IMR-90 (cell line): ENCODE measurements around the gene SPATA33. TPM values are rescaled to one million over a fixed set of nuclear protein-coding genes. Genes with fewer than 3 reads are reported as not detected.

Experiments
- ATAC-seq: fragments of 200-7000 bp; cut with Tn5 transposase; 2 replicates; pipeline ENCODE4 v1.9.1; 2020; ENCODE audit warnings: low read depth, mild to moderate bottlenecking, moderate library complexity
- BruUV-seq: library from RNA; stranded (reverse); fragments of 400-500 nt; replicated peaks from 2 replicates; lab custom pipeline; 2021; lab: Mats Ljungman, UMichigan
- CTCF ChIA-PET: fragments of 300-600 bp; formaldehyde crosslinking; extraction: SDS; loops from one replicate; lab custom pipeline; 2021; ENCODE audit warnings: antibody characterized with exemption; lab: Yijun Ruan, JAX
- POLR2A ChIA-PET: fragments of 300-600 bp; sonication (Branson Sonifier 250); formaldehyde crosslinking; loops from one replicate; lab custom pipeline; 2022; ENCODE audit warnings: antibody characterized with exemption; ENCODE audit not compliant: unreplicated experiment; lab: Charles Lee
- DNase-seq: peaks from one replicate; pipeline ENCODE4 v3.0.0; 2013
- H2AFZ ChIP-seq: replicated peaks from 2 replicates; pipeline ENCODE3; 2013; ENCODE audit warnings: low read length, mild to moderate bottlenecking; ENCODE audit not compliant: poor library complexity
- H2AK5ac ChIP-seq: 2 replicates; pipeline ENCODE4 v1.6.1; 2013; ENCODE audit warnings: low read depth, low read length, inconsistent platforms
- H2AK9ac ChIP-seq: replicated peaks from 2 replicates; pipeline ENCODE3; 2013; ENCODE audit warnings: mild to moderate bottlenecking, low read depth, low read length, moderate library complexity; ENCODE audit not compliant: poor library complexity
- H2BK120ac ChIP-seq: 2 replicates; pipeline ENCODE4 v1.6.1; 2013; ENCODE audit warnings: low read depth, low read length, inconsistent platforms
- H2BK15ac ChIP-seq: 3 replicates; pipeline ENCODE4 v1.6.1; 2013; ENCODE audit warnings: low read depth, low read length, inconsistent platforms
- H2BK20ac ChIP-seq: 2 replicates; pipeline ENCODE4 v1.6.1; 2013; ENCODE audit warnings: low read depth, mild to moderate bottlenecking, inconsistent platforms, low read length, moderate library complexity
- H2BK5ac ChIP-seq: 2 replicates; pipeline ENCODE4 v1.6.1; 2013; ENCODE audit warnings: mild to moderate bottlenecking, low read depth, low read length, inconsistent platforms; ENCODE audit not compliant: poor library complexity, severe bottlenecking
- H3K14ac ChIP-seq: replicated peaks from 2 replicates; pipeline ENCODE4 v1.6.1; 2013; ENCODE audit warnings: low read depth, low read length, inconsistent platforms
- H3K18ac ChIP-seq: 2 replicates; pipeline ENCODE4 v1.6.1; 2013; ENCODE audit warnings: low read depth, low read length, control low read depth
- H3K23ac ChIP-seq: 2 replicates; pipeline ENCODE4 v1.6.1; 2013; ENCODE audit warnings: low read depth, low read length, inconsistent platforms
- H3K27ac ChIP-seq: 2 replicates; pipeline ENCODE4 v1.5.1; 2013; ENCODE audit warnings: mild to moderate bottlenecking, control low read depth, low read length; ENCODE audit not compliant: insufficient read depth
- H3K27me3 ChIP-seq: 2 replicates; pipeline ENCODE4 v1.6.1; 2013; ENCODE audit warnings: low read length; ENCODE audit not compliant: control insufficient read depth, insufficient read depth
- H3K36me3 ChIP-seq: 2 replicates; pipeline ENCODE4 v1.6.1; 2013; ENCODE audit warnings: low read length, mixed read lengths; ENCODE audit not compliant: control insufficient read depth, insufficient read depth
- H3K4ac ChIP-seq: 2 replicates; pipeline ENCODE4 v1.6.1; 2013; ENCODE audit warnings: low read depth, low read length, inconsistent platforms
- H3K4me1 ChIP-seq: 2 replicates; pipeline ENCODE4 v1.6.1; 2013; ENCODE audit warnings: low read length, mixed read lengths; ENCODE audit not compliant: control insufficient read depth, insufficient read depth
- H3K4me2 ChIP-seq: 2 replicates; pipeline ENCODE4 v1.6.1; 2013; ENCODE audit warnings: low read depth, mild to moderate bottlenecking, control low read depth, low read length, moderate library complexity
- H3K4me3 ChIP-seq: 2 replicates; pipeline ENCODE4 v1.5.1; 2013; ENCODE audit warnings: low read depth, mild to moderate bottlenecking, control low read depth, low read length, moderate library complexity; ENCODE audit not compliant: insufficient read depth
- H3K56ac ChIP-seq: 2 replicates; pipeline ENCODE4 v1.6.1; 2013; ENCODE audit warnings: low read length, inconsistent platforms; ENCODE audit not compliant: insufficient read depth; ENCODE audit errors: extremely low read depth
- H3K79me1 ChIP-seq, 2 experiments: 2 replicates each; pipeline ENCODE4 v1.6.1; 2013; ENCODE audit warnings: low read length in 2 of 2, inconsistent platforms in 1 of 2, low read depth in 1 of 2
- H3K9ac ChIP-seq: 2 replicates; pipeline ENCODE4 v1.6.1; 2013; ENCODE audit warnings: low read depth, low read length, control low read depth
- H3K9me1 ChIP-seq: 2 replicates; pipeline ENCODE4 v1.6.1; 2013; ENCODE audit warnings: low read length, inconsistent platforms; ENCODE audit not compliant: insufficient read depth
- H3K9me3 ChIP-seq: 2 replicates; pipeline ENCODE4 v1.6.1; 2013; ENCODE audit warnings: low read length; ENCODE audit not compliant: control insufficient read depth, insufficient read depth
- H4K20me1 ChIP-seq: 2 replicates; pipeline ENCODE4 v1.6.1; 2013; ENCODE audit warnings: low read length, inconsistent platforms; ENCODE audit not compliant: insufficient read depth
- H4K5ac ChIP-seq: 2 replicates; pipeline ENCODE4 v1.6.1; 2013; ENCODE audit warnings: mild to moderate bottlenecking, low read depth, low read length, control low read depth
- H4K8ac ChIP-seq, 2 experiments: 2 replicates each; pipeline ENCODE4 v1.6.1; 2013; ENCODE audit warnings: low read depth in 2 of 2, low read length in 2 of 2, control low read depth in 1 of 2, inconsistent platforms in 1 of 2
- H4K91ac ChIP-seq: 2 replicates; pipeline ENCODE4 v1.6.1; 2013; ENCODE audit warnings: low read depth, low read length, inconsistent platforms; ENCODE audit not compliant: insufficient read depth
- BHLHE40 ChIP-seq: fragments of 150-350 bp; IDR thresholded peaks from 2 replicates; pipeline ENCODE4 v1.6.1; 2016; ENCODE audit warnings: mild to moderate bottlenecking, low read depth, low read length
- CEBPB ChIP-seq: IDR thresholded peaks from 2 replicates; pipeline ENCODE4 v1.6.1; 2012; ENCODE audit warnings: low read depth, low read length, improper control_type of control experiment
- CHD1 ChIP-seq: IDR thresholded peaks from 2 replicates; pipeline ENCODE4 v1.6.1; 2012; ENCODE audit warnings: low read depth, low read length, improper control_type of control experiment
- CTCF ChIP-seq: conservative IDR thresholded peaks from 2 replicates; pipeline ENCODE4 v1.5.1; 2012; ENCODE audit warnings: mild to moderate bottlenecking, low read depth, low read length, improper control_type of control experiment
- ELK1 ChIP-seq: fragments of 150-350 bp; IDR thresholded peaks from 2 replicates; pipeline ENCODE4 v1.6.1; 2016; ENCODE audit warnings: low read depth, mild to moderate bottlenecking, low read length, moderate library complexity, borderline replicate concordance
- FOS ChIP-seq: fragments of 150-350 bp; IDR thresholded peaks from 2 replicates; pipeline ENCODE4 v1.6.1; 2016; ENCODE audit warnings: low read depth, low read length
- MAFK ChIP-seq: IDR thresholded peaks from 2 replicates; pipeline ENCODE4 v1.6.1; 2012; ENCODE audit warnings: low read depth, low read length, improper control_type of control experiment
- MAZ ChIP-seq: IDR thresholded peaks from 2 replicates; pipeline ENCODE4 v1.6.1; 2012; ENCODE audit warnings: low read depth, mild to moderate bottlenecking, low read length, improper control_type of control experiment, moderate library complexity, borderline replicate concordance
- MXI1 ChIP-seq: IDR thresholded peaks from 2 replicates; pipeline ENCODE4 v1.6.1; 2012; ENCODE audit warnings: low read depth, mild to moderate bottlenecking, low read length, moderate library complexity, borderline replicate concordance
- NFE2L2 ChIP-seq: fragments of 150-350 bp; IDR thresholded peaks from 2 replicates; pipeline ENCODE4 v1.6.1; 2016; ENCODE audit warnings: low read depth, mild to moderate bottlenecking, low read length
- POLR2A ChIP-seq: IDR thresholded peaks from 2 replicates; pipeline ENCODE4 v1.6.1; 2012; ENCODE audit warnings: mild to moderate bottlenecking, low read depth, low read length
- RAD21 ChIP-seq: IDR thresholded peaks from 2 replicates; pipeline ENCODE4 v1.6.1; 2012; ENCODE audit warnings: low read length, improper control_type of control experiment
- RCOR1 ChIP-seq: IDR thresholded peaks from 2 replicates; pipeline ENCODE4 v1.6.1; 2012; ENCODE audit warnings: mild to moderate bottlenecking, low read length, improper control_type of control experiment; ENCODE audit not compliant: insufficient replicate concordance
- RFX5 ChIP-seq: IDR thresholded peaks from 2 replicates; pipeline ENCODE4 v1.8.0; 2012; ENCODE audit warnings: low read depth, mild to moderate bottlenecking, low read length, moderate library complexity
- SMC3 ChIP-seq: fragments of 150-350 bp; IDR thresholded peaks from 2 replicates; pipeline ENCODE4 v1.6.1; 2016; ENCODE audit warnings: low read depth, mild to moderate bottlenecking, antibody characterized with exemption, low read length, moderate library complexity
- USF2 ChIP-seq: fragments of 150-350 bp; IDR thresholded peaks from 2 replicates; pipeline ENCODE4 v1.6.1; 2017; ENCODE audit warnings: mild to moderate bottlenecking, antibody characterized with exemption, low read length, low read depth
- WGBS, 2 experiments: methylation state at CpG; one replicate each; pipeline versions ENCODE4 v1.1.5 to v1.1.7; 2013; ENCODE audit warnings: missing lambda C conversion rate in 2 of 2; ENCODE audit not compliant: insufficient read length in 1 of 2; ENCODE audit errors: extremely low coverage in 2 of 2; 5-methylcytosine and 5-hydroxymethylcytosine counted together
- dilution Hi-C: fragments of 300-500 bp; cut with HindIII; formaldehyde crosslinking; loops from one replicate; pipeline ENCODE4 v1.14.3; 2018; ENCODE audit warnings: low sequenced_read_pairs; ENCODE audit not compliant: unreplicated experiment
- in situ Hi-C: fragments of 300-500 bp; cut with MboI; formaldehyde crosslinking; loops from 3 replicates; pipeline ENCODE4 v1.14.3; 2019; ENCODE audit warnings: low sequenced_read_pairs, inconsistent platforms, mixed read lengths
- intact Hi-C: fragments of 100-400 bp; cut with micrococcal nuclease; formaldehyde crosslinking; loops from 2 replicates; pipeline ENCODE4 v1.10.0; 2022
- polyA plus RNA-seq, 3 experiments: library from polyadenylated mRNA; depleted of rRNA; stranded (reverse); fragments of >200 nt; gene quantifications; 2 replicates each; pipeline ENCODE4 v1.2.3, GENCODE V29; 2012; ENCODE audit warnings: low replicate concordance in 1 of 3
- total RNA-seq: library from RNA; depleted of rRNA; stranded (reverse); fragments of >200 nt; gene quantifications from 2 replicates; pipeline ENCODE4 v1.2.3, GENCODE V29; 2012

SPATA33 gene
- total and polyA plus RNA-seq, 2 of the 4 experiments (the other 2 are of a cell fraction), result 0.90 to 3.4 TPM

GRCh38 chr16:89667633-89668032 is 10.0 kb downstream of the SPATA33 start:
- H3K4me2 ChIP-seq, result no peak overlapping the region
- no peaks in the 10 kb centered on the region for H3K9me3 ChIP-seq
- H4K91ac ChIP-seq, result no peak overlapping the region
- no peaks in the 10 kb centered on the region for H3K27me3 ChIP-seq
- no peak overlapping the region for H3K14ac ChIP-seq
- dilution Hi-C loops (no loop called here), intact Hi-C loops (loop anchor here (1.0 kb wide), 1 partner anchor 92 kb away; the partner anchor contains the start of gene CPNE7), in situ Hi-C loops (no loop called here)
- H3K4me1 ChIP-seq, result peaks cover 6% of the 10 kb centered on the region
- H4K20me1 ChIP-seq, result no peaks in the 10 kb centered on the region
- no peak overlapping the region for H3K27ac ChIP-seq
- ATAC-seq (no peak), DNase-seq (no peak)
- H2BK20ac ChIP-seq, result no peak overlapping the region
- no peak overlapping the region for H2BK15ac ChIP-seq
- no peak overlapping the region for H3K56ac ChIP-seq
- no peak overlapping the region for H2BK5ac ChIP-seq
- peaks cover 7% of the 10 kb centered on the region; the same call in 1 of the 2 replicates for H3K9me1 ChIP-seq
- H4K8ac ChIP-seq, result no peak overlapping the region
- no peak overlapping the region for H3K18ac ChIP-seq
- 80% methylated on average over 6 of the region's 9 CpGs; no CpG with 5 or more reads in 1 of the 2 experiments for WGBS, 2 experiments
- CTCF ChIA-PET, result no interaction called here
- no peak overlapping the region for H3K23ac ChIP-seq
- POLR2A ChIA-PET, result no interaction called here
- H3K4me3 ChIP-seq, result no peak overlapping the region
- H4K5ac ChIP-seq, result no peak overlapping the region
- H2AK9ac ChIP-seq, result no peak overlapping the region
- H2AK5ac ChIP-seq, result no peak overlapping the region
- no peak overlapping the region for H3K4ac ChIP-seq
- TF ChIP-seq FOS (no peak), MAZ (no peak), SMC3 (no peak), CTCF (no peak), POLR2A (no peak), ELK1 (no peak), MXI1 (no peak), RFX5 (no peak), RCOR1 (no peak), NFE2L2 (no peak), BHLHE40 (no peak), MAFK (no peak), USF2 (no peak), CEBPB (no peak), CHD1 (no peak), RAD21 (no peak)
- no peak overlapping the region for H3K9ac ChIP-seq
- peaks cover 4% of the 10 kb centered on the region; the same call in 1 of the 2 replicates for H3K36me3 ChIP-seq
- no TSS peak for BruUV-seq
- peaks cover 0 to 4% of the 10 kb centered on the region in 2 experiments; a peak in 1 of 4 replicates for H3K79me1 ChIP-seq
- no peak overlapping the region for H2BK120ac ChIP-seq
- no peak overlapping the region for H2AFZ ChIP-seq
